Stimulated activated CD4-positive, alpha-beta T cell treated with anti-CD3 and anti-CD28 coated beads, TNF-alpha, amount 100 ng/mL, for 1 hour (primary cell): ENCODE measurements around the gene ASB7.

Experiments
- DNase-seq, 3 donors: peaks; one replicate each; pipeline ENCODE4 v3.0.0-alpha.2; 2020; ENCODE audit warnings: low read depth in 3 of 3, low spot score in 1 of 3

The ASB7 gene

DNA sequence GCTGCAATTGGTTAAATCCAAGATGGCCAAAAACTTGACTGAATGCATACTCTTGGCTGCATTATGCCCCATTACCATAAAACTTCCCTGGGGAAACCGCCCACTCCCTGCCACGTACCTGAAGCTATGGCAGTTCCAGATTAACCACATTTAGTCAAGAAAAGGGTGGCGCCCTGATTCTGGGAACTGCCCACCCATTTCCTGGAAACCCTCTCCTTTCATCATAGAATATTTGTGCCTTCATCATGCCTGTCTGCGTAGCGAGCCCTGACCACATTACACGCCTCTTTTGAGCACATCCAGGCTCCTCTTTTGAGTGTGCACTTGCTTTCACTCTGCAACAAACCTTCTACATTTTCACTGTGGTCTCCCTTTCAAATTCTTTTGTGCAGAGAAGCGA lies 5.6 kb upstream of the ASB7 start:
- peak; percentile 68 to 83 (median 69) for DNase-seq

GRCh38 chr15:100597862-100598261 lies 4.5 kb upstream of the ASB7 start:
- DNase-seq: no peak

- DNase-seq: no peak
These were observed 3.7 kb upstream of the ASB7 start for GRCh38 chr15:100598655-100599054.

- DNase-seq: no peak
These were observed 1.2 kb upstream of the ASB7 start for GRCh38 chr15:100601163-100601562.

DNA sequence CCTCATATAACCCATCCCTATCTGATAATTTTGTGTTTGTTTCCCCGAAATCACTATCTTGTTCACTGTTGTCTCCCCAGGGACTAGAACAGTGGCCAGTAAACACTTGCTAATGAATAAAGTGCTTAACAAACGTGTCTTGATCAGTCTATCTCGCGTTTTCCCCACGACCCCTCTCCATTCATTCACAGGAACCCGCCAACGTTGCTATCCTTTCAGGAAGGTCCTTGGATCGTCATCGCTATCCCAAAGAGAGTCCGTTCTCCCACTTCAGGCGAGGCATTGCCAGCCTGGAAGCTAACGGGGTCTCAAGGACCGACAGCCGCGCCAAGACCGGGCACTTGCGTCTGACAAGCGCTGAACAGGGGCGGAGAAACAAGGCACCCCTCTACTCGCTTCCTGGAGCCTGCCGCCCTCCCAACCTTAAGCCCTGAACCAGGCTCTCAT lies 749 bp upstream of the ASB7 start:
- no peak for DNase-seq

DNA sequence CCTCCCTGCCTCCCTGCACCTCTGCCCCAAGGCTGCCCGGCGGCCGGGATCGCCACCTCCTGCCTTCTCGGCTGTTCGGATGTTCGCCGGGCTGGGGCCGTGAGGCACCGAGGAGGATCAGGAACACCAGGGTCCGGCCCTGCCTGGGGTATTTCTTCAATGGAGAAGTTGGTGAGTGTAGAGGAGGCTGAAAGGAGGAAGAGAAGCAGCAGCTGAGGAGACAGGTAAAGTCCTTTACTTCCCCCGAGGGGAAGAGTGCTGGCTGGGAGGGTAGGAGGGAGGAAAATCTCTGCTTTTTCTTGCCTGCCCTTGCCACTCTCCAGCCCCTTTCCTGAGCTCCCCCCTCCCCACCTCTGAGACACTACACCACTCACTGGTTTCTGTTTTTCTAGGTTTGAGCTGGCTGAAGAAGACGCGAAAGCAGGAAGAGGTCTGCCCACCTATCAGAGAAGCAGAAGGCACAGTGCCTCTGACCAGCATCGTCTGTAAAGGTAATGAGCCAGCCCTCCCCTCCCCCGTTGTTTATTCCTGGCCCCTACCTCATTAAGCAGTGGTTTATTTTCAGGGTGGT lies 519 bp downstream of the ASB7 start:
- DNase-seq: peak in 1 of 3 donors; percentile 14

- no peak for DNase-seq
These were observed 10.2 kb downstream of the ASB7 start for GRCh38 chr15:100612539-100612938.

DNA sequence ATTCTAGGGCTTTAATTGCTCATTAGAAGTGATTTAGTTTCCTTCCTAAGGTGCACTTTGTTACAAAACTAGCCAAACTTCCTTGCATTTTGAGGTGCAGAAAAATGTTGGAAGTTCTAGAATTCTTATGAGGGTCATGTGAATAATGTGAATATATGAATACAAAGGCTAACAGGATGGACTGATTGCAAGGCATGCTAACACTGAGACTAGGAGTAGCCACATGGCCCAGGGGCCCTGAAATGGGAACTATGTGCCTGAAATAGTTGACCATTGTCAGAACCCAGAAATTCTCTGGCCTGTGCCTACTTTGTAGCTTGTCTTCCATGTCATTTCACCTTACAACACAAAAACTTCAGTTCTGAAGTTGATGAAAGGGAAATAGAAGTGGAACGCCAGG lies 10.8 kb downstream of the ASB7 start:
- no peak for DNase-seq

DNA sequence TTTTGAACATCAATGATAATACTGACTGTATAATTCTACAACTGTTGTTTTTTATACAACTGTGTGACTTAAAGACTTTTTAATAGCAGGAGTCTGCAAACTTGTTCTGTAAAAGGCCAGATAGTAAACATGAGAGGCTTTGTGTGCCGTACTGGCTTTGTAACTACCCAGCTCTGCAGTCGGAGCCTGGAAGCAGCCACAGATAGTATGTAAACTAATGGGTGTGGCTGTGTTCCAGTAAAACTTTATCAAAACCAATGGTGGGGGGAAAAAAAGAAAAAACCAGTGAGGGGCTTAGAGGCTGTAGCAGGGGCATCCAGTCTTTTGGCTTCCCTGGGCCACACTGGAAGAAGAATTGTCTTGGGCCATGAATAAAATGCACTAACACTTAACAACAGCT lies 11.9 kb downstream of the ASB7 start:
- DNase-seq: no peak

- DNase-seq: no peak
These were observed 12.5 kb downstream of the ASB7 start for GRCh38 chr15:100614918-100615317.

- DNase-seq: no peak
These were observed 13.4 kb downstream of the ASB7 start for GRCh38 chr15:100615801-100616200.

DNA sequence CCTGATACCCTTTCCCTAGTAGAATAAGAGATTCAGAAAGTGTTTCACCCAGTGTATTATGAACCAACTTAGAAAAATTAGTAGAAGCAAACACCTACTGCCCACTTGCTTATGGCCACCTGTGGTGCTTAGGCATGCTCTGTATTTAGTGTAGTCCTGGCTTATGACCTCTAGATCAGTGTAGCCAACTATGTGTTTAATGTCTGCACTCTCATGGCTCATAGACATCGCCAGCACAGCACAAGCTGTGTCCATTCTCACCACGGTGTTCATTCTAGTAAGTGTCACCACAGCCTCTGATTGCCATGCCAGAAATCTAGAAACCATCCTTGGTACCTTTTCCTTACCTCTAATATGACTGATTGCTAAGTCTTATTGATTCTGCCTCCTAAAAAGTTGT lies 14.3 kb downstream of the ASB7 start:
- no peak for DNase-seq

GRCh38 chr15:100623301-100623700 lies 20.9 kb downstream of the ASB7 start:
- DNase-seq: no peak

DNA sequence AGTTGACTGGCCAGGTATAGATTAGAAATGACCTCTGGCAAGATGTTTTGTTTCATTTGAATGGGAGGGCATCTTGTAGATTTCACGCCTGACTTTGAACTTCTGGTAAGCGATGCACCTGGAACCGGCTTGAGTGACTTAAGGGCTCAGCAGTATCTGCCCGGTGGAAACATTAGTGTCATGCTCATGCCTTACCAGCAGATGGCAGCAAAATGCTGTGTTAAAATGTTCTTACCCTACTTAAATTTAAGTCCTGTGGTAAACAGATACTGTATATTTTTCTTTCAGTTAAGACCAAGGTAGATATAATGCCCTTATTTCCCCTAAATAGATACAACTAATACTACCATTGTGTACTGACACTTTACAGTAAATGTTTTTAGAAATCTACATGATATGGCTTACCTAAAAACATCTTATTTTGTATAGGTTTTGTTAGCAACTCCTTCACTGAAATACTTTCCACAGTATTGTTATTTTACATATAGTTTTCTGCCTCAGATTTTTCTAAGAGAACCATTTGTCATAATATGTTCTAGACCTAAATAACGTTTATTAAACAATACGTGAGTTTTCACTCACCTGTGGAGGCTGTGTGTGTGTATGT lies 25.5 kb downstream of the ASB7 start:
- DNase-seq: peak; percentile 22 to 40 (median 34)

DNA sequence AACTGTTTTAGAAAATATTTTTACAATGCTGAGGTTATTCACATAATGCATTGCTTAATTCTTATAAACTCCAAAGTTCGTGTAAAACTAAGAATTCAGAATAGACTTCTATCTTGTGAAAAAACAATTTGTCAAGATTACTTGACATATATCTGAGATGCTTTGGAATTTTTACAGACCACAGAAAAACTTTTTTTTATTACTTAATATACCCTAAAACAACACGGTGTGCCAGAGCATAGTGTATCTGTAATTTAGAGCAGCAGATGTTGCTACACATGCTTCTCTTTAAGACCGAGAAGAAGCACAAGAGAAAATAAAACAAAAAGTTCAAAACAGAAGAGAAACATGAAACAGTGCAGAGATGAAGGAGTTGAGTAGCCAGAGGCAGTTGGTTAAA lies 26.4 kb downstream of the ASB7 start:
- DNase-seq: no peak

- DNase-seq: no peak
These were observed 29.4 kb downstream of the ASB7 start for GRCh38 chr15:100631831-100632230.

GRCh38 chr15:100633763-100634075 lies 31.3 kb downstream of the ASB7 start:
- DNase-seq: no peak

DNA sequence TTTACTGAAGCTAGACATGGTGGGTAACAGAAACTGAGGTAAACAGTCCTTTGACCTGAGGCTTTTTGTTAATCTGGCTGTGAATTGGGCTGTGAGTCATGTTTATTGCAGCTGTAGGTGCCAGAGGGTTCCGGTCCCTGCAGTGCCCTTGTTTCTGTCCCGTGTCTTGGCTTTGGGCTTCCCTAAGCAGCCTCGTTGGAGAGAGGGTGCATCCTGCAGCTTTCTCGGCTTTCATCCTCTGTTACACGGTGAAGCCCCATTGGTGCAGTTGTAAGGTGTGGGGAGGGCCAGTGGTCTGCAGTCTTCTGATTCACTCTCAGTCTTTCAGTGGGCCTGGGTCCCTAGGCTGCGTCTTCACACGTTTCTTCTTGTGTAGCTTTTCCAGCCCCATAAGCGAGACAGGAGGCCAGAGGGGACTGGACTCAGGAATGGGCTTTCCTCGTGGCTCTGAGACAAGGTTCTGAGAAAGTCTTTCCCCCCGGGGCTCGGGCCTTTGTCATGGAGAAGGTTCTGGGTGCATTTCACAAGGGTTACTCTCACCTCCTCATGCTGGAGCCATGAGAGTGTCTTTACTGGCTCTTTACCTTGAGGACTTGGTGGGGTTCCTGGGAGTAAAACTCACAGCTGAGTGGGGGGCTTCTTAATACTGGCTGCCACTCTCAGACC lies 33.1 kb downstream of the ASB7 start:
- DNase-seq: no peak

GRCh38 chr15:100638177-100638730 lies 35.9 kb downstream of the ASB7 start:
- DNase-seq: no peak

DNA sequence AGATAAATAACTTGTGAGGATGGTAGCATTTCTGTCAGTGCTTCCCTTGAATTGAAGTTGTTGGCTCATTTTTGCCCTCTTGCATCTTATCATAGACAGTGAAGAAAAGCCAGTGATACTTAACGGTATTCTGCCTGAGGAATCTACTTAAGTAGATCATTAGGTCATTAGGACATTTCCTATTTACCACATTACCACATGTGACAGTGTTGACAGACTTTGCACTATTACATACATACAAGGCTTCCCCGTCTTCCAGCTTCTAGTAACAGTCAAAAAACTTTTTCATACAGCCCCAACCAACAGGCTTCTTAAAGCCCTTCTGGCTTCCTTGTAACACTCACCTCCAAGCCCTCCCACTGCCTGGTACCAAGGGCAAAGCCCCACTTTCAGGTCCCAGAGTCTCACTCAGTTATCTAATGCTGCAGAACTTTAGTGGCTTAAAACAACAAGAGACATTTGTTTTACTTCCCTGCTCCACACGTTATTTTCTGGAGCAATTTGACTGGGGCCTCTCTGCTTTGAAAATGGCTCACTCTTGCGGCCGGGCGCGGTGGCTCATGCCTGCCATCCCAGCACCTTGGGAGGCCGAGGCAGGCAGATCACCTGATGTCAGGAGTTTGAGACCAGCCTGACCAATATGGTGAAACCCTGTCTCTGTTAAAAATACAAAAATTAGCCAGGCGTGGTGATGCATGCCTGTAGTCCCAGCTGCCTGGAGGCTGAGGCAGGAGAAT lies 40.0 kb downstream of the ASB7 start:
- no peak for DNase-seq

DNA sequence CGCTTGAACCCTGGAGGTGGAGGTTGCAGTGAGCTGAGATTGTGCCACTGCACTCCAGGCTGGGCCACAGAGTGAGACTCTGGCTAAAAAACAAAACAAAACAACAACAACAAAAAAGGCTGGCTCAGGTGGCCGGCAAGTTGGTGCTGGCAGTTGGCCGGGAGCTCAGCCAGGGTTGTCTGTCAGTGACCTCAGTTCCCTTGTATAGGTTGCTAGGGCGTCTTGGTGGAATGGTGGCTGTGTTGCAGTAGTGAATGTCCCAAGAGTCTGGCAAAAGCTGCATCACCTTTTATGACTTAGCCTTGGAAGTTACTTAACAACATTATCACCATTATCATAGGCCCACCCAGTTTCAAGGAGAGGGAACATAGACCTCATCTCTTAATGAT lies 40.6 kb downstream of the ASB7 start:
- no peak for DNase-seq

DNA sequence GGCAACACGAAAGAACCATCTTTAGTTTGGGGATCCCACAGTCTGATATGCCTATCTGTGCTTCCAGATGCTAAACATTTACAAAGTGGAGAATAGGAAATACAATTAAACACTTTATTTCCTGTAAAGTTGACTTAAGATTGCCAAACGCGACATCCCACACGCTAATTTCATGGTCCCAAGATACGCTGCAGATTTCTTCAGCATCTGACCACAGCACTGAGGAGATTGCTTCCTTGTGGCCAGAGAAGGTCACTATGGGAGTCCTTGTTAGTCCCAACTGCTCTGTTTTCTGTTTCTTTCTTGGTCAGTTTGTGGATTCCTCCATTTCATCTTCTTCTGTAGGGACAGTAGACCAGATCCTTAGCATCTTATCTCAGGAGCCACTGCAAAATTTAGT lies 43.3 kb downstream of the ASB7 start:
- no peak for DNase-seq
